Heart right ventricle (tissue), 16 donors: Measurements from ENCODE around the gene ADGRL3. TPM values are rescaled to one million over a fixed set of nuclear protein-coding genes. Genes with fewer than 3 reads are reported as not detected.
"Not testable (repeated sequence)": the region's sequence is repeated elsewhere in the genome, so short reads cannot be mapped to it uniquely, and the experiment has no call there.

ENCODE experiments used
- ATAC-seq, 8 donors: fragments of 200-7000 bp; cut with Tn5 transposase; one replicate each; pipeline ENCODE4 v1.9.1; 2020; ENCODE audit warnings: mild to moderate bottlenecking in 8 of 8, moderate library complexity in 8 of 8, moderate number of reproducible peaks in 1 of 8
- DNase-seq, 2 donors: peaks; one replicate each; pipeline ENCODE4 v3.0.0-alpha.2; 2020
- H3K27ac ChIP-seq, 10 donors: fragments of 200-600 bp; sonication (generic) in 2 of 10; one replicate each; pipeline versions ENCODE4 v1.5.0 to v1.8.0; 2020 to 2022; ENCODE audit warnings: mild to moderate bottlenecking in 3 of 10
- H3K27me3 ChIP-seq, 7 donors: fragments of 200-600 bp; one replicate each; pipeline ENCODE4 v1.8.0; 2021 to 2022; ENCODE audit warnings: mild to moderate bottlenecking in 2 of 7
- H3K36me3 ChIP-seq, 9 donors: fragments of 200-600 bp; sonication (generic) in 1 of 9; one replicate each; pipeline versions ENCODE4 v1.5.0 to v1.8.0; 2020 to 2022; ENCODE audit warnings: mild to moderate bottlenecking in 2 of 9
- H3K4me1 ChIP-seq, 9 donors: fragments of 200-600 bp; sonication (generic) in 1 of 9; one replicate each; pipeline versions ENCODE4 v1.5.0 to v1.8.0; 2020 to 2022; ENCODE audit warnings: mild to moderate bottlenecking in 4 of 9
- H3K4me3 ChIP-seq, 10 donors: fragments of 200-600 bp; sonication (generic) in 2 of 10; one replicate each; pipeline versions ENCODE4 v1.5.0 to v1.8.0; 2020 to 2022; ENCODE audit warnings: mild to moderate bottlenecking in 7 of 10, moderate library complexity in 2 of 10
- H3K9me3 ChIP-seq, 11 donors: fragments of 200-600 bp in 10 of 11; sonication (generic) in 2 of 11; one replicate each; pipeline versions ENCODE4 v1.5.0 to v1.8.0; 2013 to 2022; ENCODE audit warnings: mild to moderate bottlenecking in 2 of 11, control low read depth in 1 of 11, moderate library complexity in 1 of 11
- WGBS, 2 donors: extraction: QIAGEN DNeasy Blood & Tissue Kit; methylation state at CpG; one replicate each; pipeline ENCODE4 v1.1.7; 2013; ENCODE audit warnings: inconsistent platforms in 1 of 2; 5-methylcytosine and 5-hydroxymethylcytosine counted together
- intact Hi-C, 10 donors: fragments of 100-400 bp; cut with DNase I; formaldehyde crosslinking; loops; one replicate each; pipeline versions ENCODE4 v1.11.1 to v1.14.2; 2022
- polyA plus RNA-seq, 2 donors: library from polyadenylated mRNA; stranded (reverse); fragments of 200-250 nt; gene quantifications; one replicate each; pipeline ENCODE4 v1.2.3, GENCODE V29; 2013
- total RNA-seq, 10 donors: library from RNA; stranded (reverse); fragmentation: NEBNext Ultra II Directional in 3 of 10; extraction: Animal tissue kit (Norgen Biotek cat#: 25700) in 3 of 10; gene quantifications; one replicate each; pipeline versions ENCODE4 v1.2.1 to v1.2.4, GENCODE V29; 2021 to 2023
- TF ChIP-seq, protein P1 (sequence below), 9 donors: fragments of 200-600 bp; sonication (generic) in 2 of 9; IDR thresholded peaks; one replicate each; pipeline versions ENCODE4 v1.5.0 to v1.8.0; 2021 to 2022; ENCODE audit warnings: antibody characterized with exemption in 9 of 9, mild to moderate bottlenecking in 5 of 9, moderate library complexity in 1 of 9
- donor health status: Arrhythmogenic right ventricular cardiomyopathy.
- donor health status: ischemic (EF 13 %, LVEDD 7.1; RV severe dilation, severe dysfunction).
- donor health status: healthy with polysubstance abuse.
- donor health status: DM: no; HTN: yes; CAD: no.
- donor health status: DM: no; HTN: no; CAD: no.
- donor health status: ischemic (EF 25% LVEDD 6.9; RV normal size, moderate dysfunction).
- donor health status: ischemic (EF 25% LVEDD 5.7; RV mildly dilated, moderate dysfunction).
- donor health status: healthy.
- donor health status: DM: yes; HTN: yes; CAD: no.
- donor health status: Ischemic cardiomyopathy.
- donor health status: ischemic (EF 35%, LVEDD 5.7; RV mildly dilated, moderate dysfunction).
- donor health status: nonischemic (EF 11% LVEDD 7.7; RV severe dilation, severe dysfunction).
- donor health status: DM: yes; HTN: yes; CAD: no.
- donor health status: PGD.
- donor health status: ischemic (EF 29% LVEDD 5.4; RV normal size, mild dysfunction).
- donor health status: nonischemic (EF 23%, LVEDD 6.1; RV moderate dilation, normal function).

Gene ADGRL3
- total and polyA plus RNA-seq, 12 donors: 0.36 to 20.9 (median 4.6) TPM

DNA sequence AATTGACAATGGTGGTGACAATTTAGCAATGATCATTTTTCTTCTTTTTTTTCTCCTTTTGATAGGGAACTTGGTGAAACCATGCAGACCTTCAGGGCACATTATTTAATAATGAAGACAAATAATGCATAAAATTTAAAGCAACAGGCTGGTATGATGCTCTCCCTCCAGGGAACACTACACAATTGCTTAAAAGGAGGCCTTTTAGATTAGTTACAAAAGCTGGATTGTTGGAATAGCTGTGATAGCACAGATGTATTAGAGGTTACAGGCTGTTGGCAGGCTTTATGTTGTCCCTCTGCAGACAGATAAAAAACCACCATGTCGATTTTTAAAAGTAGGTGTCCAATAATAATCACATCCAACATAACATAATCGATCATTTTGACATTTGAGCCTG is 307.0 kb downstream of the ADGRL3 start:
- peaks cover 0 to 11% (median 0%) of the 10 kb centered on the region in 11 donors for H3K9me3 ChIP-seq
- intact Hi-C loops: no loop called here
- ATAC-seq: no peak
- DNase-seq: no peak
- no peak overlapping the region for H3K4me3 ChIP-seq
- 22 to 31% methylated on average over 2 of the region's 2 CpGs for WGBS, 2 donors
- H3K27ac ChIP-seq: no peak overlapping the region
- TF ChIP-seq, protein P1, sequence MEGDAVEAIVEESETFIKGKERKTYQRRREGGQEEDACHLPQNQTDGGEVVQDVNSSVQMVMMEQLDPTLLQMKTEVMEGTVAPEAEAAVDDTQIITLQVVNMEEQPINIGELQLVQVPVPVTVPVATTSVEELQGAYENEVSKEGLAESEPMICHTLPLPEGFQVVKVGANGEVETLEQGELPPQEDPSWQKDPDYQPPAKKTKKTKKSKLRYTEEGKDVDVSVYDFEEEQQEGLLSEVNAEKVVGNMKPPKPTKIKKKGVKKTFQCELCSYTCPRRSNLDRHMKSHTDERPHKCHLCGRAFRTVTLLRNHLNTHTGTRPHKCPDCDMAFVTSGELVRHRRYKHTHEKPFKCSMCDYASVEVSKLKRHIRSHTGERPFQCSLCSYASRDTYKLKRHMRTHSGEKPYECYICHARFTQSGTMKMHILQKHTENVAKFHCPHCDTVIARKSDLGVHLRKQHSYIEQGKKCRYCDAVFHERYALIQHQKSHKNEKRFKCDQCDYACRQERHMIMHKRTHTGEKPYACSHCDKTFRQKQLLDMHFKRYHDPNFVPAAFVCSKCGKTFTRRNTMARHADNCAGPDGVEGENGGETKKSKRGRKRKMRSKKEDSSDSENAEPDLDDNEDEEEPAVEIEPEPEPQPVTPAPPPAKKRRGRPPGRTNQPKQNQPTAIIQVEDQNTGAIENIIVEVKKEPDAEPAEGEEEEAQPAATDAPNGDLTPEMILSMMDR (IDR thresholded peaks at IDR 0.05): no peak
- no peaks in the 10 kb centered on the region for H3K27me3 ChIP-seq
- no peaks in the 10 kb centered on the region for H3K36me3 ChIP-seq
- H3K4me1 ChIP-seq: peaks cover 0 to 10% (median 0%) of the 10 kb centered on the region in 9 donors

DNA sequence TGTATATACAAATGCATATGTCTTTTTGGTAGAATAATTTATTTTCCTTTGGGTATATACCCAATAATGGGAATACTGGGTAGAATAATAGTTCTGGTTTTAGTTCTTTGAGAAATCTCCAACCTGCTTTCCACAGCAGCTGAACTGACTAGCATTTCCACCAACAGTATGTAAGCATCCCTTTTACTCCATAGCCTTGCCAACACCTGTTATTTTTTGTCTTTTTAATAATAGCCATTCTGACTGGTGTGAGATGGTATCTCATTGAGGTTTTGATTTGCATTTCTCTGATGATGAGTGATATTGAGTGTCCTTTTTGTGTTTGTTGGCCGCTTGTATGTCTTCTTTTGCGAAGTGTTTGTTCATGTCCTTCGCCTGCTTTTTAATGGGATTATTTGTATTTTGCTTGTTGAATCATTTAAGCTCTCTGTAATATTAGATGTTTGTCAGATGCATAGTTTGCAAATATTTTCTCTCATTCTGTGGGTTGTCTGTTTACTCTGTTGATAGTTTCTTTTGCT is 309.7 kb downstream of the ADGRL3 start:
- DNase-seq, H3K27me3 ChIP-seq, H3K27ac ChIP-seq, H3K36me3 ChIP-seq, H3K4me3 ChIP-seq, intact Hi-C loops, ATAC-seq: not testable (repeated sequence)
- WGBS, 2 donors: 94 to 95% methylated on average over 3 of the region's 3 CpGs
- peaks cover 0 to 11% (median 0%) of the 10 kb centered on the region in 11 donors for H3K9me3 ChIP-seq
- peaks cover 0 to 10% (median 0%) of the 10 kb centered on the region in 9 donors for H3K4me1 ChIP-seq

DNA sequence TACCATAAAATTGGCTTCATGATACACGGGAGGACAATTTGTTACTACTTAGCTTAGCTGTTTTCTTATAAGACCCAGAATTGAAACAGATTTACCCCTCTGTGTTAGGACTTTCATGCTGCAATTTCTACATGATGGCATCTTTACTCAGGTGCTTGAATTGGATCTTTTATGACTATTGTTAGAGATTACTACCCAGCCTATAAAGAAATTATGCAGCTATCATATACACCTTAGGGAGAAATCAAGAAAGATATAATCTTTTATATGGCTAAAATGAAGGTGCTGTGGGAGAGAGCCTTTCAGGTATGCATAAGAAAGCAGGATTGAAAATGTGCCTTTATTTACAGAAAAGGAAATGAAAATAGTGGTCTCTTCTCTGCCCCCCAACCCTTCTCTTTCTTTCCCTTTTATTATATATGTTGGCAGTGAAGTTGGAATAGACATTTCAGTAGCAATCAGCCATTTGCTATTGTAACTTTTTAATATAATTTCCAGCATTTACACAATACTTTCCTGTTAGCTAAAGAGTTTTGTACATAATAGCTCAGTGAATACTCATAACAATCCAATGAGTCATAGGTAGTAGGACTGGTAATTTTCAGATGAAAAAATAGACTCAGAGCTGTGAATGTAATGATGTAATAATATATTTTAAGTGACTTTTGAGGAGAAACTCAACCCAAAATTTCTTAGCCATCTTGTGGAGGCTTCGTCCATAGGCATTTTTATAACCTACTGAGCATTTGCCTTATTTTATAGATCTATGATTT is 311.8 kb downstream of the ADGRL3 start:
- no peak overlapping the region for H3K4me3 ChIP-seq
- no peak overlapping the region for H3K27ac ChIP-seq
- WGBS, 2 donors: 79 to 89% methylated on average over 2 of the region's 2 CpGs
- no peak for ATAC-seq
- peaks cover 0 to 8% (median 0%) of the 10 kb centered on the region in 9 donors for H3K4me1 ChIP-seq
- peaks cover 0 to 11% (median 0%) of the 10 kb centered on the region in 11 donors for H3K9me3 ChIP-seq
- H3K27me3 ChIP-seq: no peaks in the 10 kb centered on the region
- intact Hi-C loops: no loop called here
- DNase-seq: no peak
- TF ChIP-seq, protein P1 (IDR thresholded peaks at IDR 0.05): no peak
- no peaks in the 10 kb centered on the region for H3K36me3 ChIP-seq

DNA sequence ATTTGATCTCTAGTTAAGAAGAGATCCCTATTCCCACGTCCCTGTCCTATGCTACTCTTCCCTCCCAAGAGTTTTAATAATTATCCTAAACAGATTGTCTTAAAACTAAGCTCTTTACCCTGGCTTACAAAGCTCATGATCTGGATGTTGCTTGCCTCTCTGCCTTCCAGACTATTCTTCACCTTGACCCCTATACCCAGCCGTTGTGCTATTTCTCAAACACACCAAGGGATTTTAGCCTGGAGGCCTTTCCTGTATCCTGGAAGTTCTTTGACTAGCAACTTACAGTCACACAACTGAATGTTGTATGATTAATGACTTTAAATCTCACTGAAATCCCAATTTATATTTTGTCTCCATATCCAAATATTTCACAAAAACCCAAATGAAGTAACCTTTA is 314.9 kb downstream of the ADGRL3 start:
- ATAC-seq (no peak), DNase-seq (no peak)
- Histone ChIP-seq H3K4me1 (no peaks in the 10 kb centered on the region), H3K36me3 (no peaks in the 10 kb centered on the region), H3K9me3 (peaks cover 0 to 7% (median 0%) of the 10 kb centered on the region in 11 donors), H3K27ac (no peak overlapping the region), H3K4me3 (no peak overlapping the region), H3K27me3 (no peaks in the 10 kb centered on the region)
- WGBS, 2 donors: 32 to 77% methylated on average over 2 of the region's 2 CpGs
- intact Hi-C loops: no loop called here
- TF ChIP-seq, protein P1 (IDR thresholded peaks at IDR 0.05): no peak

DNA sequence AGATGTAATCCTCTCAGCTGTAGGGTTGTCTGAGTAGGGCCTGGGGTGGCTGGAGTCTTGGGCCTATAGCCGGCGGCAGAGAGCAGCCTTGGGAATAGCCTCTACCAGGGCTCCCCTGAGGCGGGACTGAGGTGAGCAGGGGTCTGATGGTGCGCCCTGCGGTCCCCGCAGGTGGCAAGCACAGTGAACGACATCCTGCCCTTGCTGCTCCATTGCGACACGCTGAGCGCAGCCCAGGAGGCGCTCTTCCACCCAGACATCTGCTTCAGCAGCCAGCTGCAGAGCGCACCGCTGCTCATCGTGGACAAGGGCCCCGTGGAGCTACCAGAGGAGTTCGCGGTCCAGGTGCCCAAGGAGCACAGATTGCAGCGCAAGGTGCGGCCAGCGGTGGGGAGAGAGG is 317.0 kb downstream of the ADGRL3 start:
- DNase-seq (peak in 1 of 2 donors; percentile 25), ATAC-seq (peak in 4 of 8 donors; percentile 27 to 64 (median 52))
- H3K27ac ChIP-seq: no peak overlapping the region
- H3K9me3 ChIP-seq: no peaks in the 10 kb centered on the region
- no peak overlapping the region for H3K4me3 ChIP-seq
- no peaks in the 10 kb centered on the region for H3K36me3 ChIP-seq
- no peaks in the 10 kb centered on the region for H3K27me3 ChIP-seq
- TF ChIP-seq, protein P1 (IDR thresholded peaks at IDR 0.05): peak in 3 of 9 donors; percentile 14 to 27 (median 20)
- WGBS, 2 donors: 37% methylated on average over 20 of the region's 20 CpGs
- peaks cover 0 to 3% (median 0%) of the 10 kb centered on the region in 9 donors for H3K4me1 ChIP-seq
- intact Hi-C loops: no loop called here
